Spleen (tissue), 7 donors: ENCODE measurements around the gene BANK1.

Source experiments
- CTCF ChIP-seq, 11 experiments: fragments of 200-600 bp in 7 of 11; fragments of 450-650 bp in 4 of 11; sonication (generic) in 4 of 11; IDR thresholded peaks in 8 of 11; conservative IDR thresholded peaks in 3 of 11; 1 replicate in 7 of 11; 2 replicates in 4 of 11; pipeline versions ENCODE4 v1.4.0 to v1.8.0; 2016 to 2021; ENCODE audit warnings: antibody characterized with exemption in 11 of 11, inconsistent platforms in 4 of 11, mild to moderate bottlenecking in 1 of 11
- POLR2A ChIP-seq, 3 donors: fragments of 450-650 bp; IDR thresholded peaks; one replicate each; pipeline ENCODE4 v1.5.1; 2017; ENCODE audit warnings: antibody characterized with exemption in 3 of 3, mild to moderate bottlenecking in 1 of 3
- donor health status: DM: no; HTN: no; CAD: no; lungs with moderate emphysema.
- donor health status: DM: no; HTN: no; CAD: no.
- donor health status: DM: no; HTN: no; CAD: no.

GRCh38 chr4:101886826-101887225 lies 96.3 kb downstream of the BANK1 start:
- no peak for TF ChIP-seq CTCF (IDR thresholded peaks at IDR 0.05 in 8 of 11, conservative IDR thresholded peaks at IDR 0.05 in 3 of 11)
- no peak for TF ChIP-seq POLR2A (IDR thresholded peaks at IDR 0.05)
